Heart left ventricle (tissue), 16 donors: ENCODE results near the gene VAV1. TPM values are rescaled to one million over a fixed set of nuclear protein-coding genes. Genes with fewer than 3 reads are reported as not detected.
A peak's percentile ranks its signal among the peaks of the same experiment; 100 is the strongest.

Source experiments
- ATAC-seq, 4 donors: fragments of 200-7000 bp; cut with Tn5 transposase; one replicate each; pipeline ENCODE4 v1.9.1; 2020 to 2022; ENCODE audit warnings: moderate library complexity in 4 of 4, mild to moderate bottlenecking in 3 of 4, moderate number of reproducible peaks in 1 of 4
- DNase-seq, 5 donors: peaks; one replicate each; pipeline ENCODE4 v3.0.0-alpha.2; 2020
- H3K27ac ChIP-seq, 12 donors: fragments of 200-600 bp; sonication (generic) in 4 of 12; one replicate each; pipeline versions ENCODE4 v1.5.0 to v1.8.0; 2016 to 2022; ENCODE audit warnings: mild to moderate bottlenecking in 2 of 12
- H3K27me3 ChIP-seq, 9 donors: fragments of 200-600 bp; sonication (generic) in 2 of 9; one replicate each; pipeline versions ENCODE4 v1.5.1 to v1.8.0; 2016 to 2022; ENCODE audit warnings: mild to moderate bottlenecking in 3 of 9
- H3K36me3 ChIP-seq, 9 donors: fragments of 200-600 bp; sonication (generic) in 2 of 9; one replicate each; pipeline versions ENCODE4 v1.5.0 to v1.8.0; 2018 to 2022; ENCODE audit warnings: mild to moderate bottlenecking in 2 of 9
- H3K4me1 ChIP-seq, 12 donors: fragments of 200-600 bp; sonication (generic) in 4 of 12; one replicate each; pipeline versions ENCODE4 v1.5.0 to v1.8.0; 2016 to 2022; ENCODE audit warnings: mild to moderate bottlenecking in 3 of 12
- H3K4me3 ChIP-seq, 12 donors: fragments of 200-600 bp; sonication (generic) in 4 of 12; one replicate each; pipeline versions ENCODE4 v1.5.0 to v1.8.0; 2017 to 2022; ENCODE audit warnings: mild to moderate bottlenecking in 9 of 12, moderate library complexity in 4 of 12
- H3K9me3 ChIP-seq, 12 donors: fragments of 200-600 bp; sonication (generic) in 4 of 12; one replicate each; pipeline versions ENCODE4 v1.5.0 to v1.8.0; 2016 to 2022; ENCODE audit warnings: mild to moderate bottlenecking in 1 of 12
- CTCF ChIP-seq, 12 donors: fragments of 200-600 bp; sonication (generic) in 4 of 12; IDR thresholded peaks; one replicate each; pipeline versions ENCODE4 v1.5.0 to v1.8.0; 2018 to 2022; ENCODE audit warnings: antibody characterized with exemption in 12 of 12, mild to moderate bottlenecking in 5 of 12
- POLR2A ChIP-seq, 2 donors: fragments of 450-650 bp; IDR thresholded peaks; one replicate each; pipeline ENCODE4 v1.6.1; 2017; ENCODE audit warnings: antibody characterized with exemption in 2 of 2, mild to moderate bottlenecking in 2 of 2, moderate library complexity in 2 of 2
- WGBS, 4 donors: extraction: QIAGEN DNeasy Blood & Tissue Kit in 2 of 4; methylation state at CpG; one replicate each; pipeline versions ENCODE4 v1.1.5 to v1.1.7; 2013 to 2018; 5-methylcytosine and 5-hydroxymethylcytosine counted together
- intact Hi-C, 10 donors: fragments of 100-400 bp; cut with DNase I; formaldehyde crosslinking; loops; one replicate each; pipeline versions ENCODE4 v1.11.1 to v1.14.2; 2022
- polyA plus RNA-seq, 2 donors: library from polyadenylated mRNA; stranded (reverse); fragments of 200-250 nt; gene quantifications; one replicate each; pipeline ENCODE4 v1.2.3, GENCODE V29; 2013
- total RNA-seq, 9 donors: library from RNA; depleted of rRNA in 2 of 9; stranded (reverse); fragments of >200 nt in 2 of 9; fragmentation: NEBNext Ultra II Directional in 3 of 9; extraction: Animal tissue kit (Norgen Biotek cat#: 25700) in 3 of 9; gene quantifications; one replicate each; pipeline versions ENCODE4 v1.1.0 to v1.2.4, GENCODE V29; 2016 to 2023
- donor health status: ischemic (EF 13 %, LVEDD 7.1; RV severe dilation, severe dysfunction).
- donor health status: healthy with polysubstance abuse.
- donor health status: DM: no; HTN: yes; CAD: no.
- donor health status: DM: no; HTN: no; CAD: no.
- donor health status: ischemic (EF 25% LVEDD 6.9; RV normal size, moderate dysfunction).
- donor health status: ischemic (EF 25% LVEDD 5.7; RV mildly dilated, moderate dysfunction).
- donor health status: healthy.
- donor health status: DM: yes; HTN: yes; CAD: no.
- donor health status: ischemic (EF 35%, LVEDD 5.7; RV mildly dilated, moderate dysfunction).
- donor health status: nonischemic (EF 11% LVEDD 7.7; RV severe dilation, severe dysfunction).
- donor health status: DM: yes; HTN: yes; CAD: no.
- donor health status: PGD.
- donor health status: ischemic (EF 29% LVEDD 5.4; RV normal size, mild dysfunction).
- donor health status: nonischemic (EF 23%, LVEDD 6.1; RV moderate dilation, normal function).

Gene VAV1
- total and polyA plus RNA-seq, 11 donors = 0.69 to 25.6 (median 1.2) TPM

GRCh38 chr19:6819323-6819722 lies 46.8 kb downstream of the VAV1 start:
- TF ChIP-seq CTCF (IDR thresholded peaks at IDR 0.05) = no peak
- TF ChIP-seq POLR2A (IDR thresholded peaks at IDR 0.05) = no peak
- Histone ChIP-seq H3K36me3 (peaks cover 0 to 30% (median 0%) of the 10 kb centered on the region in 9 donors), H3K27ac (no peak overlapping the region), H3K4me3 (no peak overlapping the region), H3K4me1 (peaks cover 0 to under 1% (median 0%) of the 10 kb centered on the region in 12 donors), H3K9me3 (peaks cover 0 to 23% (median 13%) of the 10 kb centered on the region in 12 donors), H3K27me3 (peaks cover 0 to 13% (median 0%) of the 10 kb centered on the region in 9 donors)
- no peak for ATAC-seq
- no peak for DNase-seq
- intact Hi-C loops = no loop called here
- WGBS, 4 donors = 70 to 80% (median 75%) methylated on average over 2 of the region's 2 CpGs

- no peak for ATAC-seq
- no peaks in the 10 kb centered on the region for H3K4me1 ChIP-seq
- 90 to 95% (median 92%) methylated on average over 4 of the region's 4 CpGs for WGBS, 4 donors
- H3K36me3 ChIP-seq = peaks cover 0 to 39% (median 0%) of the 10 kb centered on the region in 9 donors
- H3K27me3 ChIP-seq = peaks cover 0 to 13% (median 0%) of the 10 kb centered on the region in 9 donors
- DNase-seq = no peak
- no peak overlapping the region for H3K4me3 ChIP-seq
- TF ChIP-seq POLR2A (IDR thresholded peaks at IDR 0.05) = no peak
- no peak for TF ChIP-seq CTCF (IDR thresholded peaks at IDR 0.05)
- no peak overlapping the region for H3K27ac ChIP-seq
- peaks cover 0 to 27% (median 13%) of the 10 kb centered on the region in 12 donors for H3K9me3 ChIP-seq
- intact Hi-C loops = no loop called here
Observed at GRCh38 chr19:6820237-6820636, 47.7 kb downstream of the VAV1 start.

GRCh38 chr19:6821639-6822310 lies 49.3 kb downstream of the VAV1 start:
- H3K27ac ChIP-seq = no peak overlapping the region
- H3K36me3 ChIP-seq = peaks cover 0 to 53% (median 0%) of the 10 kb centered on the region in 9 donors
- WGBS, 4 donors = 82 to 88% (median 86%) methylated on average over 12 to 17 of the region's 17 CpGs
- TF ChIP-seq POLR2A (IDR thresholded peaks at IDR 0.05) (no peak), CTCF (IDR thresholded peaks at IDR 0.05) (no peak)
- intact Hi-C loops = no loop called here
- DNase-seq (no peak), ATAC-seq (peak in 1 of 4 donors; percentile 27)
- H3K4me1 ChIP-seq = no peaks in the 10 kb centered on the region
- H3K27me3 ChIP-seq = peaks cover 0 to 13% (median 0%) of the 10 kb centered on the region in 9 donors
- H3K4me3 ChIP-seq = no peak overlapping the region
- peaks cover 0 to 27% (median 13%) of the 10 kb centered on the region in 12 donors for H3K9me3 ChIP-seq

- ATAC-seq = peak in 1 of 4 donors; percentile 15
- H3K9me3 ChIP-seq = peaks cover 0 to 27% (median 13%) of the 10 kb centered on the region in 12 donors
- intact Hi-C loops = no loop called here
- H3K27me3 ChIP-seq = peaks cover 0 to 11% (median 0%) of the 10 kb centered on the region in 9 donors
- peaks cover 0 to 58% (median 0%) of the 10 kb centered on the region in 9 donors for H3K36me3 ChIP-seq
- no peak for DNase-seq
- no peak overlapping the region for H3K27ac ChIP-seq
- TF ChIP-seq CTCF (IDR thresholded peaks at IDR 0.05) = no peak
- no peak for TF ChIP-seq POLR2A (IDR thresholded peaks at IDR 0.05)
- H3K4me3 ChIP-seq = no peak overlapping the region
- no peaks in the 10 kb centered on the region for H3K4me1 ChIP-seq
- WGBS, 4 donors = 59 to 74% (median 69%) methylated on average over 17 to 25 of the region's 25 CpGs
Observed at GRCh38 chr19:6822311-6822670, 49.8 kb downstream of the VAV1 start.
